Skeletal muscle satellite cell (primary cell): ENCODE data around the gene FAM184A.

Source experiments
- H3K27me3 ChIP-seq: 2 replicates; pipeline ENCODE4 v1.7.0; 2013; ENCODE audit warnings: low read length; ENCODE audit not compliant: control insufficient read depth, insufficient read depth
- H3K36me3 ChIP-seq: 2 replicates; pipeline ENCODE4 v1.7.0; 2013; ENCODE audit warnings: mild to moderate bottlenecking, control low read depth, low read length; ENCODE audit not compliant: insufficient read depth
- H3K4me1 ChIP-seq: 2 replicates; pipeline ENCODE4 v1.7.0; 2013; ENCODE audit warnings: low read length; ENCODE audit not compliant: control insufficient read depth, insufficient read depth
- H3K4me2 ChIP-seq: 2 replicates; pipeline ENCODE4 v1.7.0; 2013; ENCODE audit warnings: mild to moderate bottlenecking, low read length
- H3K4me3 ChIP-seq: 2 replicates; pipeline ENCODE4 v1.7.0; 2013; ENCODE audit warnings: low read length
- H3K9ac ChIP-seq: 2 replicates; pipeline ENCODE4 v1.7.0; 2013; ENCODE audit warnings: mild to moderate bottlenecking, low read depth, low read length, moderate library complexity
- H3K9me3 ChIP-seq: replicated peaks from 2 replicates; pipeline ENCODE4 v1.7.0; 2013; ENCODE audit warnings: mild to moderate bottlenecking, control low read depth, low read length

The FAM184A gene

DNA sequence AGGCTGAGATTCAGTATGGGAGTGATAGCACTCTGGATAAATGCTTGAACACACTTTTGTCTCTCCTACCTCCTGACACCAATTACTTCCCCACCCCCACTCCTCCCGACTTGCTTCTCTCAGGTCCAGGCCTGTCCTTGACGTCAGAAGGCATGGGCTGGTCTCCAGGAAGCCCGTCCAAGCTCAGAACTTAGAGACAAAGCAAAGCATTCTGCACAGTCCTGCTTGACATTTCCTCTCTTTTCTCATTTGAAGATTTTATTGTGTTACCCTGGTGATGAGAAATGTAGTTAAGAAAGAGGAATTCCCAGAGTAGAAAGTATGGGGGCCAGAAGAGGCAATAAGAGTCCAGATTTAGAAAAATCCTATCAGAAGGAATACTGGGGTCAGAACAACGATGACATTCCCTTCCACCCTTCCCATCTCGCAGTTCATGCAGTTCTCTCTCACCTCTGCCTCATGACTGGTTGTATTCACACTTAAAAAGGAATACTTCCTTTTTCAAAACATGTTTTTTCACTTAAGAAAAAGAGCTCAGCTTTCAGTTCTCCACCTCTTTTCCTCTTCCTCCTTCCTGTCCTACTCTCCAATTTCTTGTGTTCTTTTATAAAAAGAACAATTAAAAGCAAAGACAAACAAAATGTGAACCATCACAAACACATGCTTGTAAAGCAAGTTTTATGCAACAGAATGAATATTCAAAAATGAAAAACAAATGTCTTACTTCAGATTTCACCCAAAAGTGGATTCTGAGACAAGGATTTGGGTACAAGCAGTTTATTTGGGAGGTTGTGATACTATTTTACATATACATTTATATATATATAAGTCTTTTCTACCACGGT is 18.5 kb upstream of the FAM184A start:
- Histone ChIP-seq H3K4me2 (no peak overlapping the region), H3K9me3 (no peaks in the 10 kb centered on the region), H3K27me3 (peaks cover 9% of the 10 kb centered on the region), H3K9ac (no peak overlapping the region), H3K4me1 (no peaks in the 10 kb centered on the region), H3K4me3 (no peak overlapping the region), H3K36me3 (no peaks in the 10 kb centered on the region)

DNA sequence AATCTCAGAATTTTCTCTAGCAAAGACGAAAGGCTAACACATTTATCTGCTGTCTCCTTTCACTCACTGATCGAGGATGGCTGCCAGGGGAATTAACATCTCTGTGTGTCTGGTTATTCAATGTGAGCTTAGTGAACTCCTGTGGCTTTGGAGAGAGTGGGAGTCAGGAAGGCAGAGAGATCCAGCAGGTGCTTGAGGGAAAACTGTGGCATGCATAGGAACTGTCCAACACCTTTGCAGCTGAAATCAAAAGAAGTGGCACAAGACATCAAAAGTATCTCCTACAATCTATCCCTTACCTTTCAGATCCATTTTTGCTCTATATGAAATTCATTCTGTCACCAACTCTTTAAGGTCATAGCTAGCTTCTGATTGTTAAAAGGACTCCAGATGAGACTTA is 11.8 kb upstream of the FAM184A start:
- Histone ChIP-seq H3K4me3 (no peak overlapping the region), H3K4me1 (no peaks in the 10 kb centered on the region), H3K27me3 (peaks cover 18% of the 10 kb centered on the region), H3K4me2 (no peak overlapping the region), H3K9me3 (no peaks in the 10 kb centered on the region), H3K36me3 (no peaks in the 10 kb centered on the region), H3K9ac (no peak overlapping the region)

DNA sequence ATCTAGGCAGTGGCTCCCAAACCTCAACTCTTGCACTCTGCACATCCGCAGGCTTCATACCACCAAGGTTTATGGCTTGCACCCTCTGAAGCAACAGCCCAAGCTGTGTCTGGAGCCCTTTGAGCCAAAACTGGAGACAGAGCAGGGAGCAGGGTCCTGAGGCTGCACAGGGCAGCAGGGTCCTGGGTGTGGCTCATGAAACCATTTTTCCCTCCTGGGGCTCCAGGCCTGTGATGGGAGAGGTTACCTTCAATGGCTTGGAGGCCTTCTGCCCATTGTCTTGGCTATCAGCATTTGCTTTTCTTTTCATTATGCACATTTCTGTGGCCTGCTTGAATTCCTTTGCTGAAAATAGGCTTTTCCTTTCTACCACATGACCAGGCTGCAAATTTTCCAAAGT is 6.3 kb upstream of the FAM184A start:
- no peak overlapping the region for H3K9ac ChIP-seq
- H3K4me1 ChIP-seq, result no peaks in the 10 kb centered on the region
- H3K27me3 ChIP-seq, result peaks cover 21% of the 10 kb centered on the region
- no peak overlapping the region for H3K4me2 ChIP-seq
- no peak overlapping the region for H3K4me3 ChIP-seq
- H3K9me3 ChIP-seq, result peaks cover 4% of the 10 kb centered on the region
- no peaks in the 10 kb centered on the region for H3K36me3 ChIP-seq

DNA sequence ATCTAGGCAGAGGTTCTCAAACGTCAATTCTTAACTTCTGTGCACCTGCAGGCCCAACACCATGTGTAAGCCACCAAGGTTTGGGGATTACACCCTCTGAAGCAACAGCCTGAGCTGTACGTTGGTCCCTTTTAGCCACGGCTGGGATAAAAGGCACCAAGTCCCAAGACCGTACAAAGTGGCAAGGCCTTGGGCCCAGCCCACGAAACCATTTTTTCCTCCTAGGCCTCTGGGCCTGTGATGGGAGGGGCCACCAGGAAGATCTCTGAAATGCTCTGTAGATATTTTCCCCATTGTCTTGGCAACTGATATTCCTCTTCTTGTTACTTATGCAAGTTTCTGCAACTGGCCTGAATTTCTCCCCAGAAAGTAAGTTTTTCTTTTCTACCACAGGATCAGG is 4.5 kb upstream of the FAM184A start:
- Histone ChIP-seq H3K9me3 (peaks cover 4% of the 10 kb centered on the region), H3K9ac (no peak overlapping the region), H3K27me3 (peaks cover 19% of the 10 kb centered on the region), H3K36me3 (no peaks in the 10 kb centered on the region), H3K4me2 (no peak overlapping the region), H3K4me3 (no peak overlapping the region), H3K4me1 (peaks cover 8% of the 10 kb centered on the region)

DNA sequence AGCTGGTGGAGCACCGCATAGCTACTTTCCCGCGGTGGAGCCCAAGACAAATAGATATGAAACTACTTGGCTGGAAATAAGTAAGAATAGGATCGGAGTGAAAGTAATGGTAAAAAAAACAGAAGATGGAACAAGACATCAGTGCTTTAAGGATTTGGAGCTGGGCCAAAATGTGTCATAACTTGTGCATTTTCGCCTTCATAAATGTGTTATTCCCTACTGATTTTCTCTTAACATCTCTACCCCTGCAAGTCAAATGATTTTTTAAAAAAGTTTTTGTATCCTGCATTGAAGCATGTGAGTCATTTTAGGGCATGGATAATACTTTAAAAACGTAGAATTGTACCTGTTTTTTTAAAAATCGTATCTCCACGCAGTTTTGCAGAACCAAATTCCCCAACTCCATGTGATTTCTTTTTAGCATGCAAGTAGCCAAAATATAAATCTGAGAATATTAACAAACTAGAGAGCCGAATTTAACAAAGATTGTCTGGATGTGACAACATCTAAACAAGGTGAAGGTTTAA is 882 bp upstream of the FAM184A start:
- peaks cover 27% of the 10 kb centered on the region for H3K27me3 ChIP-seq
- peaks cover 4% of the 10 kb centered on the region for H3K9me3 ChIP-seq
- H3K4me2 ChIP-seq, result peak overlapping the region; percentile 98
- H3K36me3 ChIP-seq, result no peaks in the 10 kb centered on the region
- H3K4me1 ChIP-seq, result peaks cover 17% of the 10 kb centered on the region
- peak overlapping the region; percentile 83 for H3K4me3 ChIP-seq
- peak overlapping the region; percentile 58 for H3K9ac ChIP-seq

DNA sequence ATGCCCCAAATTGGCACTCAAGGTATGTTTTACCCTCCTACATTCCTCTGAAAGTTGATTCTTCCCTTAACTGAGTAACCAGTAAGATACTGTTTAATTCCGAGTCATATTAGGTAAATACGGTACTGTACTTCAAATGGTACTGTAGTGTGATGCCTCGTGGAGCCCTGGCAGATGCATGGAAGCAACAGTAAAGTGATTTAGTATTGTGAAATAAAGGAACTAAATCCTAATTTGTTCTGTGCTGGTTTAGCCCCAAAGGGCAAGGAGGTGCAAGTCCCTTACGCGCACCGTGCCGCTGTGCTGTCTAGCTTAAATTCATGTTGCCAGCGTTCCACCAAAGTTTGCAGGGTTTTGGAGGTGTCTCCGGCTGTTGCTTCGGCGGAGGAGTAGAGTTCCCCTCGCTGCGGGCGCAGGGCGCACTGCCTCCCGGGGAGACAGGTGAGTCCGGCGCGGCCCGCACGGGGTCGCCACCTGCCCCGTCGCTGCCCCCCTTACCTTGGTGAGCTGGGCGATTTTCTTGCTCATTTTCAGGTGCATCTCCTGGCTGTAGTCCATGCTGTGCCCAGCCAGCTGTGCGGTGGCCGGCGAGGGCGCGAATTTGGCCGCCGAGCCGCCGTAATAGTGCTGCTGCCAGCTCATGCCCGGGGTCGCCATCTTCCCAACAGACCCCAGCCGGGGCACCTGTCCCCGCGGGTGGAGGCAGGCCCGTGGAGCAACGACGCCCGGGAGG is 655 bp downstream of the FAM184A start:
- H3K36me3 ChIP-seq, result no peaks in the 10 kb centered on the region
- H3K27me3 ChIP-seq, result peaks cover 27% of the 10 kb centered on the region
- H3K4me1 ChIP-seq, result peaks cover 17% of the 10 kb centered on the region
- H3K9me3 ChIP-seq, result peaks cover 2% of the 10 kb centered on the region
- peak overlapping the region; percentile 83 for H3K4me3 ChIP-seq
- H3K4me2 ChIP-seq, result peak overlapping the region; percentile 98
- H3K9ac ChIP-seq, result peak overlapping the region; percentile 58

DNA sequence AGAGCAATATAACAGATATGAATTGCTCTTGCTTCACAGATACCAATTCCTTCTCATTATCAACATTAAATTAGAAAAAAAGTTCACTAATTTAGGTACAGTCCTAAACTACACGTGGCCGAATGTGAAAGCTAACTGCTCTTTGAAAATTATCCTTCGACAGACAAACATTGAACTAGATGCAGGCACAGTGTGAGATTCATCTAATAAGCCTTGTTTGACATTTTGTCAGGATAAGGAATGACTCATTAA is 1.1 kb downstream of the FAM184A start:
- Histone ChIP-seq H3K27me3 (peaks cover 27% of the 10 kb centered on the region), H3K9me3 (no peaks in the 10 kb centered on the region), H3K4me2 (peak overlapping the region; percentile 98), H3K36me3 (no peaks in the 10 kb centered on the region), H3K4me1 (peaks cover 17% of the 10 kb centered on the region), H3K9ac (no peak overlapping the region), H3K4me3 (peak overlapping the region; percentile 83)

DNA sequence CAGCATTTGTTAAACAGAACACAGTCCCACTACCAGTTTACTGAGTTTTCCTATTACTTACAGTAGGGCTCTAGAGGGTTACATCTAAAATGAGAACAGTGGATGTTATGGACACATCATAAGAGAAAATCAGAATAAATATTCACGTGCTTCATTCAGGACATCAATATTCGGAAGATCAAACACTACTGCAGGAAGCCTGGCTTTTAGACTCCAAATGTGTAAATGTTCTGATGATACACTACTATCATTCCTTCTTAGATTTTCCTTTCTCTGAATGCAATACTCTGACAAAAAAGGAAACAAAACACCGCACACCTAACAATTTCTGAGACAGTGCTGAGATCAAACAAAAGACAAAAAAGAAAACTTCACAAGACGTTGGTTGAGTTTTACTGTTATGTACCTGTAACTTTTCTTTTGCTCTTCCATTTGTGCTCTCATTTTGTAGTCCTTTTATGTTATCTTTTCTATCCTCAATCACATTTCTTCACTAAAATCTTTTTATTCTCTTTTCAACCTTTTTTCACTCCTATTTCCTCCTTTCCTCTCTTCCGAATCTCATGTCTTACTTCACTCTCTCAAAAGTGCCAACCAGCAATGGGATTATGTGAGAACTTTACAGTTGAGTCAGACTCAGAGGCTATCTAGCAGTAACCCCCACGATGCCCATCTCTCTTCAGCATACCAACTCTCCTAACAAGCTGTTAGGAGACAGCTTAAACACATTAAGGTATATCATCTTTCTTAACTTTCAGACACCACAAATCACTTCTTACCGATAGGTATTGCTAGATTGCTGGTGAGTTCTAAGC is 1.7 kb downstream of the FAM184A start:
- no peak overlapping the region for H3K9ac ChIP-seq
- peaks cover 17% of the 10 kb centered on the region for H3K4me1 ChIP-seq
- H3K36me3 ChIP-seq, result no peaks in the 10 kb centered on the region
- no peak overlapping the region for H3K4me3 ChIP-seq
- peak overlapping the region; percentile 98 for H3K4me2 ChIP-seq
- no peaks in the 10 kb centered on the region for H3K9me3 ChIP-seq
- H3K27me3 ChIP-seq, result peaks cover 27% of the 10 kb centered on the region

DNA sequence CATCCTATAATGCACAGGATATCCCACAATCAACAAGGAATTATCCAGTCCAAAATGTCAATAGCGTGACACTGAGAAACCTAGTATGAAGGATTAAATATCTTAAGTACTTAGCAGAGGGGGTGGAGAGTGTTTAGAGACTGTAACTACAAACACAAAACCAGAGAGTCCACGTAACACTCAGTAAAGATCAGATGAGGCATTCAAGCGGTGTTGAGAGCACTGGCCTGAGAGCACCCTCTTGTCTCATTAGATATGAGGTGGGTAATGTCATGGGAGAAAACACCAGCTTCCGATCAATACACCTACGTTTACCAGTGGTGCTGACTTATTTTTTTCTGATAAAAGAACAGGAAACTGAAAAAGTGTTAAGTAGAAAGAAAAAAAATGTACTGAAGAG is 2.3 kb downstream of the FAM184A start:
- peaks cover 25% of the 10 kb centered on the region for H3K27me3 ChIP-seq
- H3K4me3 ChIP-seq, result no peak overlapping the region

DNA sequence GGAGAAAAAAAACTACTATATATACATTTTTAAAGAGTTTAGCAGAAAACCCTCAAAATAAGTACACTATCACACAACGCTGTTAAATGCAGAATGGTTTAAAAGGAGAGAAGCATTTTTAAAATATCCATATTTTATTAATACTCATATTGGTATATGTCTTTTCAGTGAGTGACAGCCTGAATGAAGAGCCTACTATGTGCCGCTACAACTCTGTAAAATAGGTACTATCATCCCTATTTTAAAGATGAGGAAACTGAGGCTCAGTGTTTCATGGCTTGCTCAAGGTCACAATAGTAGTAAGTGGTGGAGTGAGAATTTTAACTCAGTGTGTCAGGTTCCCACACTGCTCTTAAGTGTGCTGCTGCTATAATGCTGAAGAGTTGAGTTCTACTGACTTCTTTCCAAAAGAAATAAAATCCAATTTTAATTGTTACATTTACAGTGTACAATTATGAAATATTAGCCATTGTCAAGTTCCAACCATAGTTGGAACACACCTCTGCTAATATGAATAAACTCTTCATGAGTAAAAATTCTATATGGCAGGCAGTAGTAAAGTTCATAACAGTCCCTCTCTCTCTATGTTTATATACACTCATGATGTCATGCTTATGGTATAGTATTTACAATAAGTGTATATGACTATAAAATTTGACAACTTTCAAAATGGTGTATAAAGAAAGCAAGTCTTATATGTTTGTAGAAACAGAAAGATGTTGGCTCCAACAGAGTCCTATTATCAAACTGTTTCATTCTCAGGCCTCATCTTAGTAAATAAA is 3.1 kb downstream of the FAM184A start:
- Histone ChIP-seq H3K4me3 (no peak overlapping the region), H3K4me2 (no peak overlapping the region)

More for the DNA sequence above, 2.3 kb downstream of the FAM184A start:
- H3K4me1 ChIP-seq, result peaks cover 17% of the 10 kb centered on the region
- H3K9me3 ChIP-seq, result no peaks in the 10 kb centered on the region
- no peak overlapping the region for H3K9ac ChIP-seq
- H3K36me3 ChIP-seq, result no peaks in the 10 kb centered on the region
- H3K4me2 ChIP-seq, result no peak overlapping the region

More for the DNA sequence above, 3.1 kb downstream of the FAM184A start:
- Histone ChIP-seq H3K4me1 (peaks cover 17% of the 10 kb centered on the region), H3K9ac (no peak overlapping the region), H3K27me3 (peaks cover 20% of the 10 kb centered on the region), H3K9me3 (no peaks in the 10 kb centered on the region), H3K36me3 (no peaks in the 10 kb centered on the region)
